GM12874 (cell line): ENCODE data around the gene CERT1.

Experiments
- TF ChIP-seq, protein P1 (sequence below): IDR thresholded peaks from 2 replicates; pipeline ENCODE4 v1.5.1; 2011; ENCODE audit warnings: low read depth, mild to moderate bottlenecking, control low read depth, low read length, moderate library complexity; ENCODE audit not compliant: insufficient read depth

CERT1 gene

DNA sequence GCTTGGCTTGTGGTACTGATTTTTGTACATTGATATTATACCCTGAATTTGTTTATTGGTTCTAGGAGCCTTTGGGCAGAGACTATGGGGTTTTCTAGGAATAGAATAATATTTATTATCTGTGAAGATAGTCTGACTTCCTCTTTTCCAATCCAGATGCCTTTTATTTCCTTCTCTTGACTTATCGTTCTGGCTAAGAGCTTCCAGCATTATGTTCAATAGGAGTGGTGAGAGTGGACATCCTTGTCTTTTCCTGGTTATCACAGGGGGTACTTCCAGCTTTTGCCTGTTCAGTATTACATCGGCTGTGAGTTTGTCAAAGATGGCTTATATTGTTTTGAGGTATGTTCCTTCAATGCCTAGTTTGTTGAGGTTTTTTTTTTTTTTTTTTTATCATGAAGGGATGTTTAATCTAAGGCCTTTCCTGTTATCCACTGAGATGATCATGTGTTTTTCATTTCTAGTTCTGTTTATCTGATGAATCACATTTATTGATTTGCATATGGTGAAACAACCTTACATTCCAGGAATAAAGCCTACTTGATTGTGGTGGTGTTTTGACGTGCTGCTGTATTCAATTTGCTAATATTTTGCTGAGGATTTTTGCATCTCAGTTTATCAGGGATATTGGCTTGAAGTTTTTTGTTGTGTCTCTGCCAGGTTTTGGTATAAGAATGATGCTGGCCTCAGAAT is 77.5 kb downstream of the CERT1 start:
- TF ChIP-seq, protein P1, sequence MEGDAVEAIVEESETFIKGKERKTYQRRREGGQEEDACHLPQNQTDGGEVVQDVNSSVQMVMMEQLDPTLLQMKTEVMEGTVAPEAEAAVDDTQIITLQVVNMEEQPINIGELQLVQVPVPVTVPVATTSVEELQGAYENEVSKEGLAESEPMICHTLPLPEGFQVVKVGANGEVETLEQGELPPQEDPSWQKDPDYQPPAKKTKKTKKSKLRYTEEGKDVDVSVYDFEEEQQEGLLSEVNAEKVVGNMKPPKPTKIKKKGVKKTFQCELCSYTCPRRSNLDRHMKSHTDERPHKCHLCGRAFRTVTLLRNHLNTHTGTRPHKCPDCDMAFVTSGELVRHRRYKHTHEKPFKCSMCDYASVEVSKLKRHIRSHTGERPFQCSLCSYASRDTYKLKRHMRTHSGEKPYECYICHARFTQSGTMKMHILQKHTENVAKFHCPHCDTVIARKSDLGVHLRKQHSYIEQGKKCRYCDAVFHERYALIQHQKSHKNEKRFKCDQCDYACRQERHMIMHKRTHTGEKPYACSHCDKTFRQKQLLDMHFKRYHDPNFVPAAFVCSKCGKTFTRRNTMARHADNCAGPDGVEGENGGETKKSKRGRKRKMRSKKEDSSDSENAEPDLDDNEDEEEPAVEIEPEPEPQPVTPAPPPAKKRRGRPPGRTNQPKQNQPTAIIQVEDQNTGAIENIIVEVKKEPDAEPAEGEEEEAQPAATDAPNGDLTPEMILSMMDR, result no peak

DNA sequence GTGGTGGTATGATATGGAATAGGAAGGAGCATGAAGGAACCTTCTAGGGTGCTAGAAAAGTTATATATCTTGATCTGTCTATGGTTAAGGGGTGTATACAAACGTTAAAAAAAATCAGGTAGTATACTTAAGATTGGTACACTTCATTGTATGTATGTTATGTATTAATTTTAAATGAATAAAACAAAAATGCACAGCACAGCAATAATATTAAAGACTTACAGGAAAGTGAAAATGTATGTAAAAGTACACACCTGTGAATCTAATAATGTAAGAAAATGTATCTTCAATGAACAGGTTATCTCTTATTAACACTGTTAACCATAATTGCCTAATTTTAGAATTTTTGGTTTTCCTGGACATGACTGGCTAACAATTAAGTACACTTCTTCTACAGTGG is 97.2 kb downstream of the CERT1 start:
- TF ChIP-seq, protein P1, result no peak

DNA sequence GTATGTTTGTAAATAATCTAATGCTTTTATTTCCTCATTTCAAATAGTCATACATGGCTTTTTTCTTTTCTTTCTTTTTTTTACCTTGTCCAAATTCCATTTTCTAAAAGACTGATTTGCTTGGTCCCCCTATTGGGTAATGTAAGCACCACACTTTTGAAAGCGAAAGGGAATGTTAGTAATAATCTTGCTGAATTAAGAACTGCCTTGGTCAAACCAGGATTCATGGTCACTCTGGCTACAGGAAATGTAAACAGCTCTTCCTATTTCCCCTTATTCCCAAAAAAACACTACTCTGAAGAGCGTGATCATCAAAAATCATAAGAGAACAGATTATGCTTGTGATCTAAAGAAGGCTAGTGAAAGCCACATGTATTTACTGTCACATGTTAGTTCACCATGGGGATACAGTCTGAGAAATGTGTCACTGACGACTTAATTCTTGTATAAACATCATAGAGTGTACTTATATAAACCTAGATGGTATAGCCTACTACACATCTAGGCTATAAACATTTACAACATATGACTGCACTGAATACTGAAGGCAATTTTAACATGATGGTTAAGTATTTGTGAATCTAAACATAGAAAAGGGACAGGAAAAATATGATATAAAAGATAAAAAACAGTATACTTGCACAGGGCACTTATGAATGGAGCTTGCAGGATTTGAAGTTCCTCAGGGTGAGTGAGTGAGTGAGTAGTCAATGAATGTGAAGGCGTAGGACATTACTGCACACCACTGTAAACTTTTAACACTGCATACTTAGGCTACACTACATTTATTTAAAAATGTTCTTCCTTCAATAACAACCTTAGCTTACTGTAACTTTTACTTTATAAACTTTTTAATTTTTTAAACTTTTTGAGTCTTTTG is 99.1 kb downstream of the CERT1 start:
- TF ChIP-seq, protein P1, result no peak

DNA sequence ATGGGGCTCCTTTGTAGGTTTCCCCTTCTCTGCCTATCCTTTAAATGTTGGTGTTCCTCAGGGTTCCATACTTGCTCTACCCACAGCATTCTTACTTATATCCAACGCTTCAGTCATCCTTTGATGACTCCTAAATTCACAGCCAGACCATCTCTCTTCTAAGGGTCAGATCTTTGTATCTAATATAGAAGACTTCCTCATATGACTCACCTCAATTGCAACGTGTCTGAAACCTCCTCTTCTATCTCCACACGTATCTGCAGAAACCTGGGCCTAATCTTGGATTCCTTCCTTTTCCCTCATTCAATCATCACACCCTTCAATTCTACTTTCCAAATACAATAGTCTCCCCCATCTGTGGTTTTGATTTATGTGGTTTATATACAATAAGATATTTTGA is 106.1 kb downstream of the CERT1 start:
- TF ChIP-seq, protein P1, result no peak

DNA sequence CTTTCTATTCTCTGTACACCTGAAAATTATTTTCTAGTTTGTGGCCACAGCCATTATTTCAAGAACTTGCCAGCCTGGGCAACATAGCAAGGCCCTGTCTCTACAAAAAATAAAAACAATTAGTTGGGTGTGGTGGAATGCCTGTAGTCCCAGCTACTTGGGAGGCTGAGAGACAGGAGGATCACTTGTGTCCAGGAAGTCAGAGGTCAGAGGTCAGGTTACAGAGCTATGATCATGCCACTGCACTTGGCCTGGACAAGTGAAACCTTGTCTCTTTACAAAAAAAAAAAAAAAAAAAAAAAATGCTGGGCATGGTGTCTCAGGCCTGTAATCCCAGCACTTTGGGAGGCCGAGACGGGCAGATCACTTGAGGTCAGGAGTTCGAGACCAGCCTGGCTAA is 116.2 kb downstream of the CERT1 start:
- TF ChIP-seq, protein P1, result no peak

DNA sequence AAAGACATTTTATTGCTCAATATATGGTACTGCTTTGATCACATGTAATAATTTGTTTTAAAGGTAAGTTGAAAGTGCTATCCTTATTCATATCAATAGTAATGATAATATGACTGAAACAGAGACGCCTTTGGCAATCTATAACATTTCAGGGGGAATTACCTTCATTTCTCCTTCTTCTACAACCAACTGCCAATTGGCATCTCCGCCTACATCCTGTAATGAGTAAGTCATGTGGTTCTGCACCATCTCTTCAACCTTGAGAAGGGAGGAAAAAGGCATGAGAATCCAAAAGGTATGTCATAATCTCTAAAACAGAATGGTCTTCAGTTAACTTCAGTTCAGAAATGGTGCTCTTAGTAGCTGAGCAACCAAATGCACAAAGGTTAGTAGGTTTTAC is 122.0 kb downstream of the CERT1 start:
- TF ChIP-seq, protein P1, result no peak

DNA sequence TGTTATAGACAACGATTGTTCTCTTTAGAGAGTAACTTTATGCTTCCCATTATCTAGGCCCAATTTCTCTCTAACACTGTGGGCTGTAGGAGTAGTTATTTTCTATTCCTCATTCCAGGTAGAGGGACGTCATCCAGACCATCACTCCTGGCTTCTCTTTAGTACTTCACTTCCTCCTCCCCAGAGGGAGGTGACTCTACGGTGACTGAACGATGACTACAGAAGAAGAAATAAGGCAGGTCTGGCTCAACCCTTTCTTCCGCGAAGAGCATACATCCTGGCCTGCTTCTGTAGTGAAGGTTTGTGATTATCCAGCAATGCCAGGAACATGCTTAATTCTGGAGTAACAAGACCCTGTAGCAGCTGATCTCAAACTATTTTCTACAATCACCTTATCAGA is 123.6 kb downstream of the CERT1 start:
- TF ChIP-seq, protein P1, result no peak
